C4-2B (cell line): ENCODE results near the gene DNAJC8.

Source experiments
- H3K27ac ChIP-seq: fragments of 450-650 bp; 2 replicates; pipeline ENCODE4 v1.5.1; 2017
- CTCF ChIP-seq: fragments of 450-650 bp; conservative IDR thresholded peaks from 2 replicates; pipeline ENCODE4 v1.5.1; 2017; ENCODE audit warnings: mild to moderate bottlenecking
- ZFX ChIP-seq: fragments of 450-650 bp; IDR thresholded peaks from 2 replicates; pipeline ENCODE4 v1.6.1; 2017

Gene DNAJC8

DNA sequence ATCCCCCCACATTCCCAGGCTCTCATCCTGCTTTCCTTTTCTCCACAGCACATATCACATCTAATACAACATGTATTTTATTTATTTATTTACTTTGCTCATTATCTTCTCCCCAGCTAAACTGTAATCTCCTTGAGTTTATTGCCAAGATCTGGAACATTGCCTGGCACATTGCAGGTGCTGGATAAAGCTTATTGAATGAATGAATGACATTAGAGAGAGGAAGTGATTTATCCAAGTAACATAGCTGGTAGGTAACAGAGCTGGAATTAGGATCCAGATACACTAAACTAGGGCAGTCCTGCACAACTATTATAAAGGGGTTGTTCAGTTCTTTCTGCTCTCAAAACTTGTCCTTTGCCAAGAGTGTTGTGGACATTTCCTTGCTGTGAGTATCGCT, 47.8 kb downstream of the DNAJC8 start:
- TF ChIP-seq ZFX, result no peak
- no peak for TF ChIP-seq CTCF

GRCh38 chr1:28180306-28181305, 52.2 kb downstream of the DNAJC8 start:
- TF ChIP-seq ZFX, result no peak
- no peak for TF ChIP-seq CTCF
- no peak overlapping the region for H3K27ac ChIP-seq

More for the DNA sequence above, 47.8 kb downstream of the DNAJC8 start:
- no peak overlapping the region for H3K27ac ChIP-seq

- no peak overlapping the region for H3K27ac ChIP-seq
- TF ChIP-seq ZFX (no peak), CTCF (no peak)
Observed at GRCh38 chr1:28178690-28179485, 53.9 kb downstream of the DNAJC8 start.

GRCh38 chr1:28176492-28177470, 56.0 kb downstream of the DNAJC8 start, which contains the start of gene PTAFR:
PTAFR (minus strand) TSS chr1:28176690; CDS start chr1:28151021, 25,669 bp downstream.
- no peak for TF ChIP-seq CTCF
- H3K27ac ChIP-seq, result no peak within 1 kb of the TSS

GRCh38 chr1:28175955-28176485, 56.8 kb downstream of the DNAJC8 start:
- no peak for TF ChIP-seq ZFX
- TF ChIP-seq CTCF, result no peak
- H3K27ac ChIP-seq, result no peak overlapping the region

DNA sequence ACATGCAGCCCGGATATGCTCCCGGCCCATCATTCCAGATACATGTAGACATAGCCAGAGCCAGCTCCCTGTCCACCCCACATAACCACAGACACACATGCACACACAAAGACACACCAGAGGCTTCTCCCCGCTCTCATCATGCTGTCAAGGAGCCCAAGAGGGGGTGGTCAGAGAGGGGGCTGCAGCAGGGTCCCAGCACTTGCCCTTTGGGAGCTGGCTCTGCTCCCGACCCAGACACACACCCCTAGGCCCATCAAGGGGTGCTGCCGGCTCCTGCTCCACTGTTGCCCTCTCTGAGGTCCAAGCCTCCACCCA, 58.9 kb downstream of the DNAJC8 start:
- TF ChIP-seq CTCF, result no peak
- no peak overlapping the region for H3K27ac ChIP-seq
